HT-29 (cell line): Measurements from ENCODE around the gene GMDS. TPM values are rescaled to one million over a fixed set of nuclear protein-coding genes. Genes with fewer than 3 reads are reported as not detected.
A peak's percentile ranks its signal among the peaks of the same experiment; 100 is the strongest.

Experiments
- DNase-seq: peaks from one replicate; pipeline ENCODE4 v3.0.0-alpha.2; 2015; ENCODE audit warnings: low spot score
- total RNA-seq: library from RNA; depleted of rRNA; stranded (reverse); fragments of >200 nt; shearing (Covaris generic); gene quantifications from 2 replicates; pipeline ENCODE4 v1.2.3, GENCODE V29; 2014

GMDS gene
- total RNA-seq, 1 experiment from 2014 or later, result 37.0 TPM

- DNase-seq, result no peak
Measured at GRCh38 chr6:2133716-2134310, 111.6 kb downstream of the GMDS start.

- no peak for DNase-seq
Measured at GRCh38 chr6:2132916-2133315, 112.5 kb downstream of the GMDS start.

GRCh38 chr6:2132416-2132815 is 113.0 kb downstream of the GMDS start:
- peak; percentile 63 for DNase-seq

- no peak for DNase-seq
Measured at GRCh38 chr6:2129182-2129621, 116.2 kb downstream of the GMDS start.

- no peak for DNase-seq
Measured at GRCh38 chr6:2127484-2127911, 117.9 kb downstream of the GMDS start.

- DNase-seq, result no peak
Measured at GRCh38 chr6:2126351-2126750, 119.1 kb downstream of the GMDS start.

- DNase-seq, result no peak
Measured at GRCh38 chr6:2125158-2125557, 120.2 kb downstream of the GMDS start.

GRCh38 chr6:2124260-2124709 is 121.1 kb downstream of the GMDS start:
- no peak for DNase-seq

- DNase-seq, result no peak
Measured at GRCh38 chr6:2120912-2121311, 124.5 kb downstream of the GMDS start.

GRCh38 chr6:2119275-2119674 is 126.1 kb downstream of the GMDS start:
- no peak for DNase-seq

- no peak for DNase-seq
Measured at GRCh38 chr6:2118136-2118535, 127.3 kb downstream of the GMDS start.

GRCh38 chr6:2117447-2117846 is 128.0 kb downstream of the GMDS start:
- no peak for DNase-seq

- DNase-seq, result no peak
Measured at GRCh38 chr6:2116496-2116895, 128.9 kb downstream of the GMDS start.

GRCh38 chr6:2114100-2114499 is 131.3 kb downstream of the GMDS start:
- no peak for DNase-seq

GRCh38 chr6:2111162-2111677 is 134.2 kb downstream of the GMDS start:
- DNase-seq, result no peak

- DNase-seq, result no peak
Measured at GRCh38 chr6:2110504-2110903, 134.9 kb downstream of the GMDS start.

- no peak for DNase-seq
Measured at GRCh38 chr6:2109796-2110195, 135.6 kb downstream of the GMDS start.

GRCh38 chr6:2108700-2109306 is 136.6 kb downstream of the GMDS start:
- no peak for DNase-seq

- DNase-seq, result no peak
Measured at GRCh38 chr6:2104524-2104880, 140.9 kb downstream of the GMDS start.

GRCh38 chr6:2103765-2104523 is 141.5 kb downstream of the GMDS start:
- peak; percentile 66 for DNase-seq

GRCh38 chr6:2102966-2103365 is 142.4 kb downstream of the GMDS start:
- DNase-seq, result no peak

GRCh38 chr6:2102316-2102883 is 143.0 kb downstream of the GMDS start:
- DNase-seq, result no peak
